ENCODE data around the gene LRPAP1.

GRCh38 chr4:3482707-3483106, 49.5 kb downstream of the LRPAP1 start:
- no peak for TF ChIP-seq POLR2A (IDR thresholded peaks at IDR 0.05)
- TF ChIP-seq CTCF (IDR thresholded peaks at IDR 0.05): no peak

Data from prostate gland (tissue), 2 donors.